Fibroblast of lung (primary cell): Measurements from ENCODE around the gene TSLP. TPM values are rescaled to one million over a fixed set of nuclear protein-coding genes. Genes with fewer than 3 reads are reported as not detected.
A peak's percentile ranks its signal among the peaks of the same experiment; 100 is the strongest.

Source experiments
- DNase-seq, 2 donors: peaks; one replicate each; pipeline versions ENCODE4 v3.0.0 to v3.0.0-alpha.2; 2010; ENCODE audit warnings: low read depth in 2 of 2
- H2AFZ ChIP-seq: 2 replicates; pipeline ENCODE4 v1.5.1; 2012; ENCODE audit warnings: low read length, control low read depth, inconsistent platforms
- H3K27ac ChIP-seq: 2 replicates; pipeline ENCODE4 v1.5.1; 2011; ENCODE audit warnings: low read length, control low read depth; ENCODE audit not compliant: insufficient read depth
- H3K27me3 ChIP-seq: 2 replicates; pipeline ENCODE4 v1.5.1; 2011; ENCODE audit warnings: mild to moderate bottlenecking, low read length; ENCODE audit not compliant: control insufficient read depth, insufficient read depth
- H3K36me3 ChIP-seq: 2 replicates; pipeline ENCODE4 v1.5.1; 2011; ENCODE audit warnings: low read length; ENCODE audit not compliant: control insufficient read depth, insufficient read depth
- H3K4me1 ChIP-seq: 2 replicates; pipeline ENCODE4 v1.5.1; 2011; ENCODE audit warnings: low read length; ENCODE audit not compliant: control insufficient read depth, insufficient read depth; ENCODE audit errors: extremely low read depth
- H3K4me2 ChIP-seq: 2 replicates; pipeline ENCODE4 v1.5.1; 2011; ENCODE audit warnings: low read length, control low read depth; ENCODE audit not compliant: insufficient read depth; ENCODE audit errors: extremely low read depth
- H3K4me3 ChIP-seq, 4 experiments: fragments of 200-600 bp in 1 of 4; sonication (generic) in 1 of 4; replicated peaks in 1 of 4; 2 replicates each; pipeline ENCODE4 v1.5.1; 2011 to 2016; ENCODE audit warnings: low read length in 4 of 4, low read depth in 3 of 4, mild to moderate bottlenecking in 3 of 4, control low read depth in 2 of 4, inconsistent platforms in 1 of 4, mixed read lengths in 1 of 4; ENCODE audit not compliant: insufficient read depth in 1 of 4; ENCODE audit errors: control extremely low read depth in 1 of 4
- H3K79me2 ChIP-seq: 2 replicates; pipeline ENCODE4 v1.5.1; 2012; ENCODE audit warnings: mild to moderate bottlenecking, low read length, inconsistent platforms; ENCODE audit not compliant: control insufficient read depth, insufficient read depth
- H3K9ac ChIP-seq: 2 replicates; pipeline ENCODE4 v1.5.1; 2011; ENCODE audit warnings: mild to moderate bottlenecking, low read length, control low read depth; ENCODE audit not compliant: insufficient read depth
- H3K9me3 ChIP-seq: 2 replicates; pipeline ENCODE4 v1.5.1; 2012; ENCODE audit warnings: low read depth, low read length; ENCODE audit not compliant: control insufficient read depth, insufficient read depth
- H4K20me1 ChIP-seq: 2 replicates; pipeline ENCODE4 v1.5.1; 2011; ENCODE audit warnings: low read length; ENCODE audit not compliant: control insufficient read depth, insufficient read depth; ENCODE audit errors: extremely low read depth
- CTCF ChIP-seq, 2 donors: IDR thresholded peaks in 1 of 2; conservative IDR thresholded peaks in 1 of 2; 1 replicate in 1 of 2; 2 replicates in 1 of 2; pipeline ENCODE4 v1.5.1; 2011 to 2012; ENCODE audit warnings: low read length in 2 of 2, control low read depth in 1 of 2, inconsistent platforms in 1 of 2, low read depth in 1 of 2, mild to moderate bottlenecking in 1 of 2
- EZH2 ChIP-seq: IDR thresholded peaks from 2 replicates; pipeline ENCODE4 v1.5.1; 2012; ENCODE audit warnings: low read length, control low read depth, mild to moderate bottlenecking; ENCODE audit errors: missing control alignments
- polyA plus RNA-seq, 2 donors: library from polyadenylated mRNA; depleted of rRNA in 1 of 2; stranded (reverse) in 1 of 2; unstranded in 1 of 2; fragments of >200 nt; gene quantifications; 2 replicates each; pipeline ENCODE4 v1.2.1, GENCODE V29; 2011 to 2012; ENCODE audit warnings: missing spikeins in 1 of 2
- total RNA-seq: library from RNA; depleted of rRNA; stranded (reverse); fragments of >200 nt; gene quantifications from 2 replicates; pipeline ENCODE4 v1.2.1, GENCODE V29; 2014

Gene TSLP
- total and polyA plus RNA-seq, 2 donors (not counting 1 experiment from before 2014, with no cell fraction given) = 4.6 to 18.7 TPM

GRCh38 chr5:111043712-111044506 lies 27.6 kb upstream of the TSLP start:
- DNase-seq = peak; percentile 53 to 62

GRCh38 chr5:111058064-111058463 lies 13.4 kb upstream of the TSLP start:
- no peak overlapping the region for H3K4me2 ChIP-seq
- no peak overlapping the region for H3K4me3 ChIP-seq
- H3K9me3 ChIP-seq = no peaks in the 10 kb centered on the region
- no peaks in the 10 kb centered on the region for H3K36me3 ChIP-seq
- DNase-seq = no peak
- no peak overlapping the region for H3K9ac ChIP-seq
- no peak overlapping the region for H2AFZ ChIP-seq
- H3K79me2 ChIP-seq = no peaks in the 10 kb centered on the region
- H3K27ac ChIP-seq = no peak overlapping the region
- no peaks in the 10 kb centered on the region for H3K27me3 ChIP-seq
- H4K20me1 ChIP-seq = no peaks in the 10 kb centered on the region
- no peak for TF ChIP-seq EZH2
- no peak for TF ChIP-seq CTCF (conservative IDR thresholded peaks at IDR 0.05 in 1 of 2, IDR thresholded peaks at IDR 0.05 in 1 of 2; ENCODE audit: low read depth in 1 of 2, low read length in 2 of 2)
- no peaks in the 10 kb centered on the region for H3K4me1 ChIP-seq

More at GRCh38 chr5:111043712-111044506, 27.6 kb upstream of the TSLP start:
- no peak overlapping the region for H3K4me3 ChIP-seq
- H3K79me2 ChIP-seq = no peaks in the 10 kb centered on the region
- no peaks in the 10 kb centered on the region for H3K27me3 ChIP-seq
- H4K20me1 ChIP-seq = no peaks in the 10 kb centered on the region
- no peak overlapping the region for H3K9ac ChIP-seq
- TF ChIP-seq EZH2 = no peak
- TF ChIP-seq CTCF (conservative IDR thresholded peaks at IDR 0.05 in 1 of 2, IDR thresholded peaks at IDR 0.05 in 1 of 2; ENCODE audit: low read depth in 1 of 2, low read length in 2 of 2) = no peak
- H3K4me2 ChIP-seq = no peak overlapping the region
- H3K27ac ChIP-seq = no peak overlapping the region
- no peaks in the 10 kb centered on the region for H3K9me3 ChIP-seq
- no peaks in the 10 kb centered on the region for H3K4me1 ChIP-seq
- H2AFZ ChIP-seq = no peak overlapping the region
- H3K36me3 ChIP-seq = no peaks in the 10 kb centered on the region

- no peak overlapping the region for H2AFZ ChIP-seq
- no peak overlapping the region for H3K9ac ChIP-seq
- H3K36me3 ChIP-seq = no peaks in the 10 kb centered on the region
- DNase-seq = no peak
- H3K4me3 ChIP-seq = no peak overlapping the region
- TF ChIP-seq EZH2 (no peak), CTCF (conservative IDR thresholded peaks at IDR 0.05 in 1 of 2, IDR thresholded peaks at IDR 0.05 in 1 of 2; ENCODE audit: low read depth in 1 of 2, low read length in 2 of 2) (no peak)
- no peaks in the 10 kb centered on the region for H3K79me2 ChIP-seq
- no peaks in the 10 kb centered on the region for H3K4me1 ChIP-seq
- H3K4me2 ChIP-seq = no peak overlapping the region
- H3K27me3 ChIP-seq = no peaks in the 10 kb centered on the region
- H3K9me3 ChIP-seq = no peaks in the 10 kb centered on the region
- no peaks in the 10 kb centered on the region for H4K20me1 ChIP-seq
- no peak overlapping the region for H3K27ac ChIP-seq
These were observed 11.3 kb upstream of the TSLP start for GRCh38 chr5:111060169-111060568.
